ENCODE results near the gene ADAMTS12. TPM values are rescaled to one million over a fixed set of nuclear protein-coding genes. Genes with fewer than 3 reads are reported as not detected.
A peak's percentile ranks its signal among the peaks of the same experiment; 100 is the strongest.

Gene ADAMTS12
- total and polyA plus RNA-seq, 2 of the 8 experiments (the other 6 are each of a cell fraction or from before 2014, with no cell fraction given), result 6.4 to 12.8 TPM

GRCh38 chr5:33601881-33602280, 289.9 kb downstream of the ADAMTS12 start:
- H2BK120ac ChIP-seq (replicated peaks; ENCODE audit: low read depth, low read length), result no peak overlapping the region
- CTCF ChIA-PET (ENCODE audit: partially characterized antibody), result interaction anchor here (6.7 kb wide), 1 partner anchor 12 kb away, joined by 55 read pairs; no protein-coding TSS in a partner anchor
- no peak overlapping the region for H3K9ac ChIP-seq (replicated peaks in 1 of 4; ENCODE audit: extremely low read depth in 1 of 4, low read depth in 3 of 4, low read length in 3 of 4)
- H2BK15ac ChIP-seq (ENCODE audit: low read length), result no peak overlapping the region
- H3K27ac ChIP-seq (ENCODE audit: low read depth, low read length), result no peak overlapping the region
- TF ChIP-seq SP4 (IDR thresholded peaks at IDR 0.05; ENCODE audit: low read length), result no peak
- no peak for TF ChIP-seq SIN3A (conservative IDR thresholded peaks at IDR 0.05 in 1 of 2, IDR thresholded peaks at IDR 0.05 in 1 of 2; ENCODE audit: low read depth in 1 of 2, low read length in 2 of 2)
- no peak for TF ChIP-seq SRF (IDR thresholded peaks at IDR 0.05; ENCODE audit: low read depth, low read length)
- peak; percentile 61; the same call in 1 of the 2 replicates for TF ChIP-seq SP1 (IDR thresholded peaks at IDR 0.05; ENCODE audit: low read depth, low read length)
- TF ChIP-seq MAFK (IDR thresholded peaks at IDR 0.05; ENCODE audit: low read depth, low read length), result peak; percentile 58; the same call in 1 of the 2 replicates
- peak; percentile 86 for TF ChIP-seq TEAD4 (IDR thresholded peaks at IDR 0.05; ENCODE audit: low read depth, low read length)
- no peak for TF ChIP-seq CBX8 (IDR thresholded peaks at IDR 0.05; ENCODE audit: borderline replicate concordance, low read depth, low read length)
- TF ChIP-seq BACH1 (IDR thresholded peaks at IDR 0.05; ENCODE audit: low read length), result peak; percentile 47; the same call in 1 of the 2 replicates
- TF ChIP-seq RXRA (IDR thresholded peaks at IDR 0.05; ENCODE audit: insufficient read depth, low read depth, low read length), result no peak
- H4K20me1 ChIP-seq (replicated peaks in 1 of 2; ENCODE audit: control insufficient read depth in 1 of 2, insufficient read depth in 2 of 2, low read length in 2 of 2), result no peaks in the 10 kb centered on the region
- no peak overlapping the region for H3K4ac ChIP-seq (replicated peaks; ENCODE audit: insufficient read length, low read depth, low read length)
- no peak overlapping the region for H2BK5ac ChIP-seq (ENCODE audit: low read depth, low read length)
- H3K9me3 ChIP-seq (ENCODE audit: insufficient read depth in 2 of 2, low read depth in 1 of 2, low read length in 1 of 2), result no peaks in the 10 kb centered on the region
- no peaks in the 10 kb centered on the region for H3K27me3 ChIP-seq (replicated peaks in 1 of 4; ENCODE audit: control insufficient read depth in 3 of 4, extremely low read depth in 1 of 4, insufficient read depth in 3 of 4, low read length in 3 of 4)
- H2BK20ac ChIP-seq (ENCODE audit: low read length), result no peak overlapping the region
- H2AFZ ChIP-seq (ENCODE audit: low read length), result no peak overlapping the region
- H3K79me2 ChIP-seq (ENCODE audit: control insufficient read depth in 1 of 2, insufficient read depth in 2 of 2, low read length in 2 of 2), result no peaks in the 10 kb centered on the region
- no peak overlapping the region for H3K18ac ChIP-seq (ENCODE audit: extremely low read depth, low read length)
- H3K36me3 ChIP-seq (ENCODE audit: control insufficient read depth in 2 of 4, insufficient read depth in 4 of 4, low read length in 3 of 4), result no peaks in the 10 kb centered on the region
- H3K4me1 ChIP-seq (replicated peaks in 1 of 4; ENCODE audit: control insufficient read depth in 3 of 4, insufficient read depth in 4 of 4, low read length in 3 of 4), result no peaks in the 10 kb centered on the region
- DNase-seq (ENCODE audit: low read depth in 1 of 2, low spot score in 2 of 2), result no peak
- no peak overlapping the region for H4K91ac ChIP-seq (replicated peaks; ENCODE audit: insufficient read length, low read length)
- H3K56ac ChIP-seq (replicated peaks; ENCODE audit: insufficient read length, low read depth, low read length), result no peak overlapping the region
- H4K5ac ChIP-seq (ENCODE audit: insufficient read length, low read depth, low read length), result no peak overlapping the region
- POLR2A ChIA-PET (ENCODE audit: partially characterized antibody), result no interaction called here
- no peaks in the 10 kb centered on the region for H3K23me2 ChIP-seq (ENCODE audit: low read depth, low read length)
- peak; percentile 60 for FAIRE-seq
- no peak overlapping the region for H3K23ac ChIP-seq (ENCODE audit: insufficient read length)
- 65% methylated on average over 3 of the region's 3 CpGs; no CpG with 5 or more reads in 1 of the 2 experiments for WGBS, 2 experiments (ENCODE audit: extremely low coverage in 1 of 2, insufficient coverage in 1 of 2, insufficient read length in 1 of 2, insufficient replicate concordance in 2 of 2, low coverage in 1 of 2, low lambda C conversion rate in 2 of 2, missing lambda C conversion rate in 1 of 2)
- no peak overlapping the region for H3K4me3 ChIP-seq (ENCODE audit: extremely low read depth in 1 of 4, insufficient read depth in 2 of 4, low read depth in 3 of 4, low read length in 4 of 4)
- H4K8ac ChIP-seq (ENCODE audit: extremely low read depth, insufficient read depth, low read length), result no peak overlapping the region
- no peak overlapping the region for H2AK5ac ChIP-seq (ENCODE audit: low read depth, low read length)
- H3K4me2 ChIP-seq (ENCODE audit: insufficient read depth in 1 of 2, low read depth in 2 of 2, low read length in 2 of 2), result no peak overlapping the region
- H3K14ac ChIP-seq (ENCODE audit: insufficient read length), result no peak overlapping the region
- no peak overlapping the region for H2BK12ac ChIP-seq (ENCODE audit: low read depth, low read length)
- no peaks in the 10 kb centered on the region for H3K79me1 ChIP-seq (ENCODE audit: low read depth, low read length)

Data from H1 (cell line).